HL-60 (cell line): ENCODE data around the gene SLC3A2.

Experiments used
- CTCF ChIP-seq: IDR thresholded peaks from one replicate; pipeline ENCODE4 v1.5.1; 2011; ENCODE audit warnings: low read length, control low read depth, inconsistent platforms; ENCODE audit not compliant: insufficient read depth
- GABPA ChIP-seq: IDR thresholded peaks from 2 replicates; pipeline ENCODE4 v1.6.1; 2012; ENCODE audit warnings: low read depth
- POLR2AphosphoS5 ChIP-seq: IDR thresholded peaks from 2 replicates; pipeline ENCODE4 v1.6.1; 2012; ENCODE audit warnings: low read depth
- TF ChIP-seq, protein P1 (sequence below): IDR thresholded peaks from 2 replicates; pipeline ENCODE4 v1.6.1; 2012; ENCODE audit warnings: low read depth; ENCODE audit not compliant: insufficient replicate concordance

GRCh38 chr11:62922653-62923431 lies 42.1 kb downstream of the SLC3A2 start:
- TF ChIP-seq CTCF, result no peak
- TF ChIP-seq GABPA, result no peak
- TF ChIP-seq POLR2AphosphoS5, result no peak
- TF ChIP-seq, protein P1, sequence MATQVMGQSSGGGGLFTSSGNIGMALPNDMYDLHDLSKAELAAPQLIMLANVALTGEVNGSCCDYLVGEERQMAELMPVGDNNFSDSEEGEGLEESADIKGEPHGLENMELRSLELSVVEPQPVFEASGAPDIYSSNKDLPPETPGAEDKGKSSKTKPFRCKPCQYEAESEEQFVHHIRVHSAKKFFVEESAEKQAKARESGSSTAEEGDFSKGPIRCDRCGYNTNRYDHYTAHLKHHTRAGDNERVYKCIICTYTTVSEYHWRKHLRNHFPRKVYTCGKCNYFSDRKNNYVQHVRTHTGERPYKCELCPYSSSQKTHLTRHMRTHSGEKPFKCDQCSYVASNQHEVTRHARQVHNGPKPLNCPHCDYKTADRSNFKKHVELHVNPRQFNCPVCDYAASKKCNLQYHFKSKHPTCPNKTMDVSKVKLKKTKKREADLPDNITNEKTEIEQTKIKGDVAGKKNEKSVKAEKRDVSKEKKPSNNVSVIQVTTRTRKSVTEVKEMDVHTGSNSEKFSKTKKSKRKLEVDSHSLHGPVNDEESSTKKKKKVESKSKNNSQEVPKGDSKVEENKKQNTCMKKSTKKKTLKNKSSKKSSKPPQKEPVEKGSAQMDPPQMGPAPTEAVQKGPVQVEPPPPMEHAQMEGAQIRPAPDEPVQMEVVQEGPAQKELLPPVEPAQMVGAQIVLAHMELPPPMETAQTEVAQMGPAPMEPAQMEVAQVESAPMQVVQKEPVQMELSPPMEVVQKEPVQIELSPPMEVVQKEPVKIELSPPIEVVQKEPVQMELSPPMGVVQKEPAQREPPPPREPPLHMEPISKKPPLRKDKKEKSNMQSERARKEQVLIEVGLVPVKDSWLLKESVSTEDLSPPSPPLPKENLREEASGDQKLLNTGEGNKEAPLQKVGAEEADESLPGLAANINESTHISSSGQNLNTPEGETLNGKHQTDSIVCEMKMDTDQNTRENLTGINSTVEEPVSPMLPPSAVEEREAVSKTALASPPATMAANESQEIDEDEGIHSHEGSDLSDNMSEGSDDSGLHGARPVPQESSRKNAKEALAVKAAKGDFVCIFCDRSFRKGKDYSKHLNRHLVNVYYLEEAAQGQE, result no peak
